Measurements from ENCODE around the gene ZNF423. TPM values are rescaled to one million over a fixed set of nuclear protein-coding genes. Genes with fewer than 3 reads are reported as not detected.
A peak's percentile ranks its signal among the peaks of the same experiment; 100 is the strongest.

Gene ZNF423
- total RNA-seq, 1 donor from 2014 or later = 7.3 TPM

GRCh38 chr16:49493836-49494235 lies 362.1 kb downstream of the ZNF423 start:
- DNase-seq (ENCODE audit: low spot score in 2 of 2) (no peak), FAIRE-seq (no peak)

DNA sequence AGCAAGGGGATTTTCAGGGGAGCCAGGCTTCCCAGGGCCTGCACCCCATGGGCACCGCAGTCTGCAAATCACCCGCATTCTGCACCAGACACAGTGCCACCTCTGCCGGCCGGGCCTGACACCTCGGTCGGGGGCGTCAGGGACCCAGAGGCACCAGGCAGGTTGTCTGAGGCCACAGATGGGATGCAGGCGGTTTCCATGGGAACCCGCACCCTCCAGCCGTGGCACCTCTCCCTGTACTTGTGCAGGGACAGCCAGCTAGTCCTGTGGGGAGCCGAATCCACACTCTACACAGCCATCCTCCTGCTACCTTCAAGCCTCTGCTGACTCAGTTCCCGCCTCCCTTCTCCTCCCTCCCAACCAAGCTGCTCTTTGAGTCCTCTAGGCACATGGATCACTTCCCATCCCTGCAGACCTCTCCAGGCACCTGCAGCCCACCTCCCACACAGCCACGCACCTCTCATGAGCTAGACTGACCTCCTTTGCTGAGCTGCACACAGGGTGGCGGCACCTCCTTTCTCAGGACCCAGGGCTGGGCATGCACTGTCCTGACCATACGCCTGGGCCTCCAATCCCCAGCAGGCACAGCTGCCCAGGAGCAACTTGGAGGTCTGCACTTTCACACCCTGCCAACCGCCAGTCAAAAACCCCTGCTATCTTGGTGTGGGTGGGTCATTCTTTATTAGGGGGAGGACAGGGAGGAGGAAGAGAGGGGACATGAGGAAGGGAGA lies 362.9 kb downstream of the ZNF423 start:
- no peak for FAIRE-seq
- peak in 1 of 2 donors; percentile 26 for DNase-seq (ENCODE audit: low spot score in 2 of 2)

GRCh38 chr16:49491771-49492761 lies 363.8 kb downstream of the ZNF423 start:
- DNase-seq (ENCODE audit: low spot score in 2 of 2) (peak; percentile 73 to 80), FAIRE-seq (no peak)

DNA sequence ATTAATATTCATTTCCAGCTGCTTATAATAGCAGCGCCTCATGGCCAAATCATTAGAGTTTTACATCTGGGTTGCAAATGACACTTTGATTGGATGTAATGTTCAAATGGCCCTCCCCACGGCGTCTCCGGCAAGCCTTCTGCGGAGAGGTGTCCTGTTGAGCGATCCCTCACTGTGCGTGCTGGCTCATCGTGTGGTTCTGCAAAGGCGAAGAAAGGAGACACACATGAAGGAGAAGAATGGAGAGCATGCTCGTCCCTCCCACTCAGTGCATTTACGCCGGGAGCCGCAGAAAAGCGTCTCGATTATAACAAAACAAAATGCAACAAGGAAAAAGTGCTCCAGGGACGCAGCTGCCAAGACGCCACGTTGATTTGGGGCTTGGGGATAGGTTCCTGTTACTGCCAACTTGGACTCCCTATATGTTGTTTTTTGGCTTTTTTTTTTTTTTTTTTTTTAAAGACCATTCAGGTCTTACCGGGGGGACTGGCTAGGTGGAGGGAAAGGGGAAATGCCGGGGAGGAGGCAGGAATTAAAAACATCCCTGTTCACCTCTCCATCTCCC lies 364.7 kb downstream of the ZNF423 start:
- FAIRE-seq = no peak
- DNase-seq (ENCODE audit: low spot score in 2 of 2) = no peak

GRCh38 chr16:49490321-49490705 lies 365.6 kb downstream of the ZNF423 start:
- no peak for FAIRE-seq
- no peak for DNase-seq (ENCODE audit: low spot score in 2 of 2)

DNA sequence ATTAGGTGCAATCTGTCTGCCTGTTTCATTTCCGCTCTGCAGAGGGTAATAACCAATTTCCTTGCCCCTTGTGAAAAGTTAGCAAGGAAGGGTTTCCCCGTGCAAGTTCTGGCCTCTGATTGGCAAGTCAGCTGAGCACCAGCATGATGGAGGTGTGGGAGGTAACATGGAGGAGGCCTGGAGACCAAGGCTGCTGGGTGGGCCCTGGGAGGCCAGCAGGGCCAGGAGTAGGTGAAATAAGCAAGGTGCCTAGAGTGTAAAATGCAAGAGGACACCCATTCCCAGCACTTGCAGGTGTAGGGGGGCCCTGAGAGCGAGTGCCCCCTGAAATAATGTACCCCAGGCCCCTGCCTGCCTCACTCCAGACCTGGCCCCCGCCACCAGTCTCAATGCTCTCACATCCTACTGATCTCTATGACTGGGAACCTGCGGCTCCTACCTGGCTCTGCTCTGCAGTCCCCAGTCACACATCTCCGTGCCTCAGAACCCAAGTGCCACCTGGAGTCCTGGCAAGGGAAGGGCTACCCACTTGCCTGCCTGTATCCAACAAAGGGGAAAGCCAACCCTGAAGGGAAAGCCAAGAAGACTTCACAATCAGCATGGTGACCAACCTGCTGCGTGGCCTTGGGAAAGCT lies 366.1 kb downstream of the ZNF423 start:
- no peak for DNase-seq (ENCODE audit: low spot score in 2 of 2)
- no peak for FAIRE-seq

GRCh38 chr16:49488740-49489525 lies 367.0 kb downstream of the ZNF423 start:
- DNase-seq (ENCODE audit: low spot score in 2 of 2) (no peak), FAIRE-seq (no peak)

DNA sequence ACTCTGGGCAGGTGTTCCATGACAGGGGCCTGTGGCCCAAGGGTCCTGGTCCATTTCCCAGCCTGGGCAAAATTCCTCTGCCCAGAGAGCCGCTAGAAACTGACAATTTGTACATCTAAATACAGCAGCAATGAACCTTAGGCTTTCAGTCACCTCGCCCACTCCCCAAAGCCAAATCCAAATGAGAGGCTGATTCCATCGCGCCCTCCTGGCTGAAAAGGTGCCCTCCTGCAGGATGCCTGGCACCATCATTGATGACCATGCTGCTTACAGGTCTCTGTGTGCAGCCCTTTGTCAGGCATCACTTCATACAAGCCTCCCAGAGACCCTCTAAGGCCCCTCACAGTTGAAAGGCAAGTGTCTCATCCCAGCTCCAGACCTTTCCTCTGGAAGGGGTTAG lies 367.6 kb downstream of the ZNF423 start:
- FAIRE-seq (no peak), DNase-seq (ENCODE audit: low spot score in 2 of 2) (no peak)

- DNase-seq (ENCODE audit: low spot score in 2 of 2) (no peak), FAIRE-seq (no peak)
These were observed 368.2 kb downstream of the ZNF423 start for GRCh38 chr16:49487746-49488145.

GRCh38 chr16:49486400-49486799 lies 369.5 kb downstream of the ZNF423 start:
- no peak for DNase-seq (ENCODE audit: low spot score in 2 of 2)
- FAIRE-seq = no peak

DNA sequence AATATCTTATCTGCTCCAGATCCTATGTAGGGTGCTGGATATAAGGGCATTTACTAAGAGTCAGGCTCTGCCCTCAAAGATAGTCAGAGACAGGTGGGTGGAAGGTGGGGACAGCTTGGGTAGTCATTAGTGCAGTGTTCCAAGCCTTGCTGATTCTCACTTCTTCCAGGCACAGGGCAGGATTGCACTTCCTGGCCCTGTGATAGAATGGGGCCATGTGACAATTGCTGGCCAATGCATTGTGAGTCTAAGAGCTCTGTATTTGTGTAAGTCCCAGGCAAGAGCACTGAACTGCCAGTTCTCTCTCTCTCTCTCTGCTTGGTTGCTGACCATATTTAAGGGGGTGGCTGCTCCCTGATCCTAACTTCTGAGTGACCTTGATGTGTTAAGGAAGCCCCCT lies 370.2 kb downstream of the ZNF423 start:
- FAIRE-seq = no peak
- DNase-seq (ENCODE audit: low spot score in 2 of 2) = no peak

DNA sequence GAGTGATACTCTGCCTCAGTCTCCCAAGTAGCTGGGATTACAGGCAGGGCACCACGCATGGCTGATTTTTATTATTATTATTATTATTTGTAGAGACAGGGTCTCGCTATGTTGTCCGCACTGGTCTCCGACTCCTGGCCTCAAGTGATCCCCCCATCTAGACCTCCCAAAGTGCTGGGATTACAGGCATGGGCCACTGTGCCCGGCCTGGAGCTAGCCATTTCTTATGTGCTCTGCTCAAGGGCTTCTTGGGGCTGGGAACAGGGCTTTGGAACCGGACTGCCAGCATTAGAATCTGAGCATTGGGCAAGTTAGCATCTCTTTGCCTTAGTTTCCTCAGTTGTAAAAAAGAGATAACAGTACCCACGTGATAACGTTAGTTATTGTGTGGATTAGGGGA lies 371.0 kb downstream of the ZNF423 start:
- FAIRE-seq = no peak

GRCh38 chr16:49484451-49484849 lies 371.5 kb downstream of the ZNF423 start:
- no peak for FAIRE-seq
- DNase-seq (ENCODE audit: low spot score in 2 of 2) = peak; percentile 37 to 65

More for the DNA sequence above, 371.0 kb downstream of the ZNF423 start:
- DNase-seq (ENCODE audit: low spot score in 2 of 2) = no peak

- no peak for DNase-seq (ENCODE audit: low spot score in 2 of 2)
- FAIRE-seq = no peak
These were observed 372.1 kb downstream of the ZNF423 start for GRCh38 chr16:49483651-49484450.

DNA sequence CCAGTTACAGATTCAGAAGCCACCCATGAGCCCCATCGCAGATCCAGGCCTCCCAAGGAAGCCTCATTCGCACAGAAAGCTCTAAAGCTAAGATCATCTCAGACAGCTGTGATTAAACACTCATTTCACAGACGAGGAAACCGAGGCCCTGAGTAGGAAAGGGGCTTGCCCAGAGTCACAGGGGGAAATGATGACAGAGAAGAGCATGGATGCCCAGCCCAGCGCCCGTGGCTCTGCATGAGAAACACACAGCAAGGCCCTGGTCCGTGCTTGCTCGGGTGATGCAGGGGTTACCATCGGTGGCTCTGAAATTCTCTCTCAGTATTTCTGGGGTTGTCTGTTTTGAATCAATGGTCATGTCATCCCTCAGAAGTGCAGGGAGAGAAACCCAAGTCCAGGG lies 372.7 kb downstream of the ZNF423 start:
- FAIRE-seq (no peak), DNase-seq (ENCODE audit: low spot score in 2 of 2) (no peak)

DNA sequence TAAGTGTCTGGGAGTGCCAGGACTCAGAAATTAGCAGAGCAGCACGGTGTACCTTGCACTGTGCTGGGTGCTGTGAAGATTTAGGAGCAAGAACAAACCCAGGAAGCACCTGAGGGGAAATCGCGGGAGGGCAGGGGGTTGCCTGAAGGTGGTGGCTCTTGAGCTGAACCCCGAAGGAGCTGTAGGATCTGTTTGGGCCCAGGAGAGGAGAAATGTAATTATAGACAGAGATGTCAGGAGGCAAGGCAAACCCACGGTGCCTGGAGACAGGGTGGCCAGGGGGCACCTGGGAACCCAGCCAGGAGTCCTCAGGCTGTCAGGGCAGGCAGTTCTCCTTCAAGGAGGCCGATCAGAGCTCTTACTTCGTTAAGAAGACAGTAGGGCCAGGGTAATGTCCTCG lies 373.2 kb downstream of the ZNF423 start:
- DNase-seq (ENCODE audit: low spot score in 2 of 2) = no peak
- no peak for FAIRE-seq

- FAIRE-seq (no peak), DNase-seq (ENCODE audit: low spot score in 2 of 2) (no peak)
These were observed 377.3 kb downstream of the ZNF423 start for GRCh38 chr16:49478616-49479015.

DNA sequence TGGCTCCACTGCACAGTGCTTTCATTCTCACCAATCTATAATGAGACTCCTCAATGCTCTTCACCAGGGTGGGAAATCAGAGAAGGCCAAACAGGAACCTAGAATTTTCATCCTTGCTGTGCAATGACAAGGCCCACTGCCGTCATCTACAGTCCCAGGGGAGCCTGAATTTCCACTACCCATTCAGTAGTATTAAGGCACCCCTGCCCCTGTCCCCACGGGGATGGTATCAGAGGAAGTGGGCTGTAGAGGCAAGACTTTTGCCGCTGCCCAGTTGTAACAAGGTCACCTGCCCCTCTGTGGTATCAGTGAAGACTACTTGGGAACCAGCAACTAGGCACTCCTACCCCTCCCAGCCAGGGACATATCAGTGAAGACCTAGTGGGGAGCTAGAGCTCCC lies 377.8 kb downstream of the ZNF423 start:
- no peak for FAIRE-seq
- no peak for DNase-seq (ENCODE audit: low spot score in 2 of 2)

DNA sequence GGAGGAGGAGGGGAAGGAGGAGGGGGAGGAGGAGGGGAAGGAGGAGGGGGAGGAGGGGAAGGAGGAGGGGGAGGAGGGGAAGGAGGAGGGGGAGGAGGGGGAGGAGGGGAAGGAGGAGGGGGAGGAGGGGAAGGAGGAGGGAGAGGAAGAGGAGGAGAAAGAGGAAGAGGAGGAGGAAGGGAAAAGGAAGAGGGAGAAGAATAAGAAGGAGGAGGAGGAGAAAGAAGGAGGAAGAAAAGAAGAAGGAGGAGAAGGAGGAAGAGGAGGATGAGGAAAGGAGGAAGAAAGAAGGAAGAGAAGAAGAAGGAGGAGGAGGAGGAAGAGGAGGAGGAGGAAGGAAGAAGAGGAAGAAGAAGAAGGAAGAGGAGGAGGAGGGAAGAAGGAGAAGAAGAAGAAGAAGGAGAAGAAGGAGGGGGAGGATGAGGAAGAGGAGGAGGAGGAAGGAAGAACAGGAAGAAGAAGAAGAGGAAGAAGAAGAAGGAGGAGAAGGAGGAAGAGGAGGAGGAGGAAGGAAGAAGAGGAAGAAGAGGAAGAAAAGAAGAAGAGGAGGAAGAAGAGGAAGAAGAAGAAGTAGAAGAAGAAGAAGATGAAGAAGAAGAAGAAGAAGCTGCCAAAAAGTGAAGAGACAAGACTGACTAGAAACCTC lies 378.5 kb downstream of the ZNF423 start:
- DNase-seq (ENCODE audit: low spot score in 2 of 2) = no peak
- FAIRE-seq = no peak
